Left ventricle myocardium inferior (tissue), 1 donor: ENCODE data around the gene MAP2K1. TPM values are rescaled to one million over a fixed set of nuclear protein-coding genes. Genes with fewer than 3 reads are reported as not detected.

Experiments
- DNase-seq: peaks from one replicate; pipeline ENCODE4 v3.0.0-alpha.2; 2020
- H3K27ac ChIP-seq: fragments of 200-600 bp; replicated peaks from 2 replicates; pipeline ENCODE4 v1.8.0; 2021
- H3K27me3 ChIP-seq: fragments of 200-600 bp; 2 replicates; pipeline ENCODE4 v1.8.0; 2021; ENCODE audit warnings: low read depth
- H3K36me3 ChIP-seq: fragments of 200-600 bp; 2 replicates; pipeline ENCODE4 v1.8.0; 2021
- H3K4me1 ChIP-seq: fragments of 200-600 bp; 2 replicates; pipeline ENCODE4 v1.8.0; 2021
- H3K4me3 ChIP-seq: fragments of 200-600 bp; 2 replicates; pipeline ENCODE4 v1.8.0; 2021; ENCODE audit warnings: mild to moderate bottlenecking, moderate library complexity
- H3K9me3 ChIP-seq: fragments of 200-600 bp; replicated peaks from 2 replicates; pipeline ENCODE4 v1.8.0; 2021
- intact Hi-C: fragments of 100-400 bp; cut with micrococcal nuclease; formaldehyde crosslinking; loops from one replicate; pipeline ENCODE4 v1.11.0; 2022
- total RNA-seq: library from RNA; stranded (reverse); fragmentation: NEBNext Ultra II Directional; extraction: Animal tissue kit (Norgen Biotek cat#: 25700); gene quantifications from one replicate; pipeline ENCODE4 v1.2.1, GENCODE V29; 2021
- TF ChIP-seq, protein P1 (sequence below): fragments of 200-600 bp; IDR thresholded peaks from 2 replicates; pipeline ENCODE4 v1.8.0; 2021; ENCODE audit warnings: antibody characterized with exemption, mild to moderate bottlenecking, borderline replicate concordance
- donor health status: DM: no; HTN: yes; CAD: no; lungs with severe emphysema.

MAP2K1 gene
- total RNA-seq, 1 donor from 2014 or later, result 44.9 TPM

GRCh38 chr15:66505818-66506217 is 119.1 kb downstream of the MAP2K1 start:
- peaks cover 38% of the 10 kb centered on the region for H3K4me1 ChIP-seq
- H3K27me3 ChIP-seq, result no peaks in the 10 kb centered on the region
- H3K4me3 ChIP-seq, result peak overlapping the region; percentile 81
- peaks cover 27% of the 10 kb centered on the region for H3K36me3 ChIP-seq
- DNase-seq, result no peak
- no peaks in the 10 kb centered on the region for H3K9me3 ChIP-seq
- TF ChIP-seq, protein P1, sequence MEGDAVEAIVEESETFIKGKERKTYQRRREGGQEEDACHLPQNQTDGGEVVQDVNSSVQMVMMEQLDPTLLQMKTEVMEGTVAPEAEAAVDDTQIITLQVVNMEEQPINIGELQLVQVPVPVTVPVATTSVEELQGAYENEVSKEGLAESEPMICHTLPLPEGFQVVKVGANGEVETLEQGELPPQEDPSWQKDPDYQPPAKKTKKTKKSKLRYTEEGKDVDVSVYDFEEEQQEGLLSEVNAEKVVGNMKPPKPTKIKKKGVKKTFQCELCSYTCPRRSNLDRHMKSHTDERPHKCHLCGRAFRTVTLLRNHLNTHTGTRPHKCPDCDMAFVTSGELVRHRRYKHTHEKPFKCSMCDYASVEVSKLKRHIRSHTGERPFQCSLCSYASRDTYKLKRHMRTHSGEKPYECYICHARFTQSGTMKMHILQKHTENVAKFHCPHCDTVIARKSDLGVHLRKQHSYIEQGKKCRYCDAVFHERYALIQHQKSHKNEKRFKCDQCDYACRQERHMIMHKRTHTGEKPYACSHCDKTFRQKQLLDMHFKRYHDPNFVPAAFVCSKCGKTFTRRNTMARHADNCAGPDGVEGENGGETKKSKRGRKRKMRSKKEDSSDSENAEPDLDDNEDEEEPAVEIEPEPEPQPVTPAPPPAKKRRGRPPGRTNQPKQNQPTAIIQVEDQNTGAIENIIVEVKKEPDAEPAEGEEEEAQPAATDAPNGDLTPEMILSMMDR, result no peak
- intact Hi-C loops, result no loop called here
- H3K27ac ChIP-seq, result no peak overlapping the region

DNA sequence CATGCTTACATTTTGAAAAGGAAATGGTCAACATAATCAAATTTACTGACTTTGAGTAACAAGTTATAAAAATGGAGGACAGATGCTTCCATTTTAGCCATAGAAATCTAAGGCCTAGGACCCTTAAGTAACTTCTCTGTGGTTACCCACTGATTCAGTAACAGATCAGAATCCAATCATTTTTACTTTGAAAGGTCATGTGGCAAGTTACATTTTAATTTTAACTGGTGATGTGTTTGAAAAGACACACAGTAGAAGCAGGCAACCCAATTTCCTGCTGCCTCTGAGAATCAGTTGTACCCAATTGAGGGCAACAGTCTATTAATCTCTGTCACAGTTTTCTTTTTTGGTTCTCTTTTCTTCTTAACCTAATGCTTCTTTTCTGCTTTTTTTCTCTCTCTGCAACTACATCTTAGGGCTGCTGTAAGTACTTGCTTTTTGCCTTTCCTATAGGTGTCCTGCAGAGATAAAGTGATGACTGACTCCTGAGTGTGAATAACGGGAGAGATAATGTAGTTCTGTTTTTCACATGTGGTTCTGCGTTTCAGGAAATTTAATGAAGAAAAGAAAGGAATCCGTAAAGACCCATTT is 121.7 kb downstream of the MAP2K1 start:
- peaks cover 23% of the 10 kb centered on the region for H3K4me1 ChIP-seq
- peaks cover under 1% of the 10 kb centered on the region for H3K36me3 ChIP-seq
- DNase-seq, result no peak
- H3K4me3 ChIP-seq, result no peak overlapping the region
- no peak overlapping the region for H3K27ac ChIP-seq
- H3K9me3 ChIP-seq, result no peaks in the 10 kb centered on the region
- H3K27me3 ChIP-seq, result no peaks in the 10 kb centered on the region
- TF ChIP-seq, protein P1, result no peak
- intact Hi-C loops, result no loop called here

GRCh38 chr15:66514586-66514985 is 127.9 kb downstream of the MAP2K1 start:
- intact Hi-C loops, result no loop called here
- Histone ChIP-seq H3K9me3 (no peaks in the 10 kb centered on the region), H3K36me3 (peaks cover 22% of the 10 kb centered on the region), H3K4me1 (no peaks in the 10 kb centered on the region), H3K27ac (no peak overlapping the region), H3K27me3 (no peaks in the 10 kb centered on the region), H3K4me3 (no peak overlapping the region)
- TF ChIP-seq, protein P1, result no peak
- DNase-seq, result no peak

GRCh38 chr15:66515901-66516322 is 129.2 kb downstream of the MAP2K1 start:
- Histone ChIP-seq H3K27ac (no peak overlapping the region), H3K36me3 (peaks cover 24% of the 10 kb centered on the region)

DNA sequence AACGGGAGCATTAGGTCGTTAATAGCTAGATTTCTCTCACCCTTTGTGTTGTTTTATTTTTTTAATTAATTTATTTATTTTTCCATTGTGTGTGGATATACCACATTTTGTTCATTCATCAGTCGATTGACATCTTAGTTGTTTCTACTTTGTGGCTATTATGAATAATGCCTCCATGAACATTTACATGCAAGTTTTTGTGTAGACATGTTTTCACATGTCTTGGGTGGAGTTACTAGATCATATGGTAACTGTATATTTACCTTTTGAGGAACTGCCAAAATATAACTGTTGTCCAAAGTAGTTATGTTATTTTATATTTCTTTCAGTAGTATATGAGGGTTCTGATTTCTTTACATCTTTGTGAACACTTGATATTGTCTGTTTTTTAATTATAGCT is 137.2 kb downstream of the MAP2K1 start:
- Histone ChIP-seq H3K36me3 (peaks cover 21% of the 10 kb centered on the region), H3K4me1 (no peaks in the 10 kb centered on the region), H3K27ac (no peak overlapping the region), H3K9me3 (no peaks in the 10 kb centered on the region), H3K4me3 (no peak overlapping the region), H3K27me3 (no peaks in the 10 kb centered on the region)
- intact Hi-C loops, result no loop called here
- DNase-seq, result no peak
- TF ChIP-seq, protein P1, result no peak

More at GRCh38 chr15:66515901-66516322, 129.2 kb downstream of the MAP2K1 start:
- intact Hi-C loops, result no loop called here
- H3K9me3 ChIP-seq, result no peaks in the 10 kb centered on the region
- no peaks in the 10 kb centered on the region for H3K4me1 ChIP-seq
- H3K4me3 ChIP-seq, result no peak overlapping the region
- DNase-seq, result no peak
- TF ChIP-seq, protein P1, result no peak
- H3K27me3 ChIP-seq, result no peaks in the 10 kb centered on the region
